Caco-2 (cell line): ENCODE data around the gene CLEC2D. TPM values are rescaled to one million over a fixed set of nuclear protein-coding genes. Genes with fewer than 3 reads are reported as not detected.

Experiments
- BruUV-seq: library from RNA; stranded (reverse); fragments of 400-500 nt; replicated peaks from 2 replicates; lab custom pipeline; 2021; lab: Mats Ljungman, UMichigan
- CTCF ChIA-PET: fragments of 300-600 bp; sonication (Branson Sonifier 250); formaldehyde crosslinking; loops from one replicate; lab custom pipeline; 2022; ENCODE audit warnings: antibody characterized with exemption; lab: Charles Lee
- POLR2A ChIA-PET: fragments of 300-600 bp; sonication (Branson Sonifier 250); formaldehyde crosslinking; loops from one replicate; lab custom pipeline; 2022; ENCODE audit warnings: antibody characterized with exemption; lab: Charles Lee
- DNase-seq, 2 experiments: peaks; one replicate each; pipeline versions ENCODE4 v3.0.0 to v3.0.0-alpha.2; 2020 to 2022
- H3K27me3 ChIP-seq: replicated peaks from 2 replicates; pipeline ENCODE4 v1.6.0; 2011; ENCODE audit warnings: low read length; ENCODE audit not compliant: control insufficient read depth, insufficient read depth
- H3K36me3 ChIP-seq: 2 replicates; pipeline ENCODE4 v1.5.1; 2011; ENCODE audit warnings: low read length; ENCODE audit not compliant: control insufficient read depth, insufficient read depth
- H3K4me1 ChIP-seq: fragments of 250-450 bp; sonication (Bioruptor Pico); 2 replicates; pipeline ENCODE4 v1.5.1; 2020; ENCODE audit warnings: mild to moderate bottlenecking
- H3K4me3 ChIP-seq: 2 replicates; pipeline ENCODE4 v1.5.1; 2011; ENCODE audit warnings: low read depth, mild to moderate bottlenecking, control low read depth, low read length
- H3K9me3 ChIP-seq: fragments of 250-450 bp; sonication (Bioruptor Pico); 2 replicates; pipeline ENCODE4 v1.5.1; 2020; ENCODE audit warnings: mild to moderate bottlenecking, moderate library complexity
- H3K27ac Mint-ChIP-seq: one replicate; pipeline ENCODE4 v1.8.0; 2022; ENCODE audit warnings: mixed read lengths; ENCODE audit not compliant: unreplicated experiment
- H3K27me3 Mint-ChIP-seq: one replicate; pipeline ENCODE4 v1.8.0; 2022; ENCODE audit warnings: mixed read lengths; ENCODE audit not compliant: insufficient read depth, unreplicated experiment
- H3K36me3 Mint-ChIP-seq: one replicate; pipeline ENCODE4 v1.8.0; 2022; ENCODE audit warnings: mild to moderate bottlenecking, mixed read lengths; ENCODE audit not compliant: insufficient read depth, unreplicated experiment
- H3K4me1 Mint-ChIP-seq: one replicate; pipeline ENCODE4 v1.8.0; 2022; ENCODE audit warnings: low read depth, mixed read lengths; ENCODE audit not compliant: unreplicated experiment
- H3K4me3 Mint-ChIP-seq: one replicate; pipeline ENCODE4 v1.8.0; 2022; ENCODE audit warnings: mild to moderate bottlenecking, moderate library complexity, mixed read lengths; ENCODE audit not compliant: unreplicated experiment
- H3K9me3 Mint-ChIP-seq: one replicate; pipeline ENCODE4 v1.8.0; 2022; ENCODE audit warnings: mixed read lengths; ENCODE audit not compliant: unreplicated experiment
- CTCF ChIP-seq, 2 experiments: fragments of 200-600 bp in 1 of 2; IDR thresholded peaks; 1 replicate in 1 of 2; 2 replicates in 1 of 2; pipeline versions ENCODE4 v1.5.1 to v1.8.0; 2011 to 2022; ENCODE audit warnings: antibody characterized with exemption in 1 of 2, control low read depth in 1 of 2, inconsistent platforms in 1 of 2, low read depth in 1 of 2, low read length in 1 of 2, mild to moderate bottlenecking in 1 of 2, moderate library complexity in 1 of 2; ENCODE audit not compliant: insufficient read depth in 1 of 2, severe bottlenecking in 1 of 2, unreplicated experiment in 1 of 2
- intact Hi-C: fragments of 100-400 bp; cut with micrococcal nuclease; formaldehyde crosslinking; loops from one replicate; pipeline ENCODE4 v1.10.0; 2022; ENCODE audit not compliant: unreplicated experiment
- total RNA-seq: library from RNA; stranded (reverse); gene quantifications from 2 replicates; pipeline ENCODE4 v1.2.3, GENCODE V29; 2022

CLEC2D gene
- total RNA-seq, 1 experiment from 2014 or later, result 6.6 TPM

- peaks cover 22% of the 10 kb centered on the region for H3K4me1 ChIP-seq
- no peaks in the 10 kb centered on the region; the same call in 1 of the 2 replicates for H3K27me3 ChIP-seq
- H3K4me1 Mint-ChIP-seq, result peaks cover 25% of the 10 kb centered on the region
- no peak overlapping the region for H3K4me3 ChIP-seq
- no peak overlapping the region for H3K4me3 Mint-ChIP-seq
- H3K36me3 Mint-ChIP-seq, result no peaks in the 10 kb centered on the region
- intact Hi-C loops, result no loop called here
- H3K36me3 ChIP-seq, result no peaks in the 10 kb centered on the region
- H3K9me3 ChIP-seq, result no peaks in the 10 kb centered on the region
- no peak for TF ChIP-seq CTCF (IDR thresholded peaks at IDR 0.05; ENCODE audit: insufficient read depth in 1 of 2, low read depth in 1 of 2, low read length in 1 of 2, severe bottlenecking in 1 of 2, unreplicated experiment in 1 of 2)
- H3K27ac Mint-ChIP-seq, result no peak overlapping the region
- H3K27me3 Mint-ChIP-seq, result peaks cover 2% of the 10 kb centered on the region
- ChIA-PET CTCF (interaction anchor here (0.6 kb wide), 1 partner anchor 25 kb away, joined by 3 read pairs; no protein-coding TSS in a partner anchor), POLR2A (no interaction called here)
- no TSS peak for BruUV-seq
- H3K9me3 Mint-ChIP-seq, result no peaks in the 10 kb centered on the region
- DNase-seq, result no peak
These were observed 52.0 kb downstream of the CLEC2D start for GRCh38 chr12:9721394-9722092.

GRCh38 chr12:9724023-9724422 is 54.5 kb downstream of the CLEC2D start:
- Histone ChIP-seq H3K27me3 (no peaks in the 10 kb centered on the region; the same call in 1 of the 2 replicates), H3K36me3 (no peaks in the 10 kb centered on the region), H3K9me3 (no peaks in the 10 kb centered on the region), H3K4me3 (no peak overlapping the region), H3K4me1 (peaks cover 17% of the 10 kb centered on the region)
- ChIA-PET CTCF (no interaction called here), POLR2A (no interaction called here)
- H3K4me1 Mint-ChIP-seq, result peaks cover 25% of the 10 kb centered on the region
- H3K4me3 Mint-ChIP-seq, result no peak overlapping the region
- peaks cover 5% of the 10 kb centered on the region for H3K27me3 Mint-ChIP-seq
- H3K27ac Mint-ChIP-seq, result no peak overlapping the region
- H3K36me3 Mint-ChIP-seq, result no peaks in the 10 kb centered on the region
- no TSS peak for BruUV-seq
- TF ChIP-seq CTCF (IDR thresholded peaks at IDR 0.05; ENCODE audit: insufficient read depth in 1 of 2, low read depth in 1 of 2, low read length in 1 of 2, severe bottlenecking in 1 of 2, unreplicated experiment in 1 of 2), result no peak
- intact Hi-C loops, result no loop called here
- DNase-seq, result no peak
- H3K9me3 Mint-ChIP-seq, result no peaks in the 10 kb centered on the region

- H3K4me3 Mint-ChIP-seq, result no peak overlapping the region
- H3K4me3 ChIP-seq, result no peak overlapping the region
- no peaks in the 10 kb centered on the region for H3K36me3 ChIP-seq
- peaks cover 5% of the 10 kb centered on the region for H3K27me3 Mint-ChIP-seq
- no peaks in the 10 kb centered on the region for H3K9me3 ChIP-seq
- BruUV-seq, result no TSS peak
- ChIA-PET POLR2A (no interaction called here), CTCF (interaction anchor here (0.6 kb wide), 1 partner anchor 18 kb away, joined by 3 read pairs; no protein-coding TSS in a partner anchor)
- no peak overlapping the region for H3K27ac Mint-ChIP-seq
- peaks cover 25% of the 10 kb centered on the region for H3K4me1 Mint-ChIP-seq
- H3K9me3 Mint-ChIP-seq, result no peaks in the 10 kb centered on the region
- DNase-seq, result no peak
- H3K27me3 ChIP-seq, result no peaks in the 10 kb centered on the region; the same call in 1 of the 2 replicates
- no peaks in the 10 kb centered on the region for H3K36me3 Mint-ChIP-seq
- no peak for TF ChIP-seq CTCF (IDR thresholded peaks at IDR 0.05; ENCODE audit: insufficient read depth in 1 of 2, low read depth in 1 of 2, low read length in 1 of 2, severe bottlenecking in 1 of 2, unreplicated experiment in 1 of 2)
- intact Hi-C loops, result no loop called here
- peaks cover 14% of the 10 kb centered on the region for H3K4me1 ChIP-seq
These were observed 55.8 kb downstream of the CLEC2D start for GRCh38 chr12:9725213-9725870.
